Loucy (cell line): ENCODE measurements around the gene PLBD1.

Experiments
- H2AFZ ChIP-seq: fragments of 200-600 bp; sonication (generic); 2 replicates; pipeline ENCODE4 v1.6.0; 2016; ENCODE audit warnings: antibody characterized with exemption, mild to moderate bottlenecking, low read length, moderate library complexity
- H3F3A ChIP-seq: fragments of 200-600 bp; 2 replicates; pipeline ENCODE4 v1.6.0; 2016; ENCODE audit warnings: antibody characterized with exemption, low read depth, mild to moderate bottlenecking
- H3K27me3 ChIP-seq: fragments of 200-600 bp; sonication (generic); 2 replicates; pipeline ENCODE4 v1.6.1; 2014; ENCODE audit warnings: low read length, mild to moderate bottlenecking; ENCODE audit not compliant: insufficient read depth, poor library complexity, severe bottlenecking
- H3K36me3 ChIP-seq: fragments of 200-600 bp; sonication (generic); 2 replicates; pipeline ENCODE4 v1.6.1; 2016; ENCODE audit warnings: low read length; ENCODE audit not compliant: insufficient read depth
- H3K4me1 ChIP-seq: fragments of 200-600 bp; sonication (generic); 2 replicates; pipeline ENCODE4 v1.5.1; 2014; ENCODE audit warnings: low read length, mild to moderate bottlenecking; ENCODE audit not compliant: insufficient read depth, poor library complexity, severe bottlenecking
- H3K4me2 ChIP-seq: fragments of 200-600 bp; sonication (generic); 2 replicates; pipeline ENCODE4 v1.6.0; 2014; ENCODE audit warnings: antibody characterized with exemption, low read length, low read depth, mild to moderate bottlenecking; ENCODE audit not compliant: poor library complexity, severe bottlenecking
- H3K4me3 ChIP-seq: fragments of 200-600 bp; sonication (generic); 2 replicates; pipeline ENCODE4 v1.5.1; 2014; ENCODE audit warnings: low read length, mild to moderate bottlenecking, mixed read lengths; ENCODE audit not compliant: poor library complexity, severe bottlenecking
- H3K79me2 ChIP-seq: fragments of 200-600 bp; sonication (generic); 2 replicates; pipeline ENCODE4 v1.6.1; 2014; ENCODE audit warnings: low read length; ENCODE audit not compliant: insufficient read depth
- H3K9ac ChIP-seq: fragments of 200-600 bp; sonication (generic); 2 replicates; pipeline ENCODE4 v1.6.0; 2014; ENCODE audit warnings: mild to moderate bottlenecking, low read depth, low read length, moderate library complexity; ENCODE audit not compliant: poor library complexity, severe bottlenecking
- H3K9me2 ChIP-seq: fragments of 200-600 bp; sonication (generic); replicated peaks from 2 replicates; pipeline ENCODE4 v1.6.1; 2016; ENCODE audit warnings: low read depth, low read length, mixed read lengths
- H3K9me3 ChIP-seq: fragments of 200-600 bp; sonication (generic); 2 replicates; pipeline ENCODE4 v1.6.1; 2014; ENCODE audit warnings: mild to moderate bottlenecking, antibody characterized with exemption, low read length, low read depth; ENCODE audit not compliant: insufficient read depth
- H4K20me1 ChIP-seq: fragments of 200-600 bp; sonication (generic); 2 replicates; pipeline ENCODE4 v1.6.0; 2014; ENCODE audit warnings: antibody characterized with exemption, low read length, mild to moderate bottlenecking; ENCODE audit not compliant: insufficient read depth, poor library complexity, severe bottlenecking
- CTCF ChIP-seq: fragments of 200-600 bp; sonication (generic); conservative IDR thresholded peaks from 2 replicates; pipeline ENCODE4 v1.5.1; 2014; ENCODE audit warnings: mild to moderate bottlenecking, antibody characterized with exemption, low read length
- EZH2phosphoT487 ChIP-seq: fragments of 200-600 bp; IDR thresholded peaks from 2 replicates; pipeline ENCODE4 v1.6.1; 2018; ENCODE audit warnings: antibody characterized with exemption, mild to moderate bottlenecking, moderate library complexity, borderline replicate concordance

The PLBD1 gene

GRCh38 chr12:14572401-14572800 lies 4.7 kb upstream of the PLBD1 start:
- Histone ChIP-seq H3K4me1 (no peaks in the 10 kb centered on the region), H2AFZ (no peak overlapping the region), H4K20me1 (no peaks in the 10 kb centered on the region), H3K4me2 (no peak overlapping the region), H3K9ac (no peak overlapping the region), H3K4me3 (no peak overlapping the region), H3K9me2 (no peaks in the 10 kb centered on the region), H3K9me3 (no peaks in the 10 kb centered on the region), H3F3A (no peaks in the 10 kb centered on the region), H3K79me2 (no peaks in the 10 kb centered on the region), H3K36me3 (no peaks in the 10 kb centered on the region), H3K27me3 (peaks cover 5% of the 10 kb centered on the region)
- TF ChIP-seq EZH2phosphoT487 (no peak), CTCF (peak; percentile 27)

- no peaks in the 10 kb centered on the region for H3K4me1 ChIP-seq
- no peak overlapping the region for H3K4me3 ChIP-seq
- no peaks in the 10 kb centered on the region for H3K79me2 ChIP-seq
- no peaks in the 10 kb centered on the region for H4K20me1 ChIP-seq
- no peaks in the 10 kb centered on the region for H3F3A ChIP-seq
- H3K4me2 ChIP-seq: no peak overlapping the region
- no peaks in the 10 kb centered on the region for H3K36me3 ChIP-seq
- H3K27me3 ChIP-seq: peaks cover 5% of the 10 kb centered on the region
- H2AFZ ChIP-seq: no peak overlapping the region
- H3K9ac ChIP-seq: no peak overlapping the region
- no peaks in the 10 kb centered on the region for H3K9me2 ChIP-seq
- TF ChIP-seq CTCF: no peak
- no peak for TF ChIP-seq EZH2phosphoT487
- H3K9me3 ChIP-seq: no peaks in the 10 kb centered on the region
Observed at GRCh38 chr12:14571779-14572178, 4.1 kb upstream of the PLBD1 start.

- H3K4me2 ChIP-seq: no peak overlapping the region
- no peaks in the 10 kb centered on the region for H4K20me1 ChIP-seq
- H3F3A ChIP-seq: no peaks in the 10 kb centered on the region
- H3K4me1 ChIP-seq: no peaks in the 10 kb centered on the region
- H3K4me3 ChIP-seq: no peak overlapping the region
- H3K79me2 ChIP-seq: no peaks in the 10 kb centered on the region
- no peaks in the 10 kb centered on the region for H3K9me2 ChIP-seq
- H2AFZ ChIP-seq: no peak overlapping the region
- H3K36me3 ChIP-seq: no peaks in the 10 kb centered on the region
- H3K27me3 ChIP-seq: no peaks in the 10 kb centered on the region
- TF ChIP-seq CTCF (no peak), EZH2phosphoT487 (no peak)
- no peak overlapping the region for H3K9ac ChIP-seq
- H3K9me3 ChIP-seq: no peaks in the 10 kb centered on the region
Observed at GRCh38 chr12:14570231-14570630, 2.5 kb upstream of the PLBD1 start.
